Upper lobe of left lung (tissue), 4 donors: Measurements from ENCODE around the gene MPC1.

Source experiments
- CTCF ChIP-seq, 6 experiments: fragments of 450-650 bp in 4 of 6; fragments of 200-600 bp in 2 of 6; sonication (generic) in 2 of 6; IDR thresholded peaks; one replicate each; pipeline ENCODE4 v1.5.1; 2016 to 2019; ENCODE audit warnings: antibody characterized with exemption in 6 of 6
- EP300 ChIP-seq, 4 donors: sonication (generic); formaldehyde crosslinking; IDR thresholded peaks; one replicate each; pipeline ENCODE4 v1.5.1; 2017; ENCODE audit warnings: antibody characterized with exemption in 4 of 4, control low read depth in 2 of 4
- POLR2A ChIP-seq, 4 donors: fragments of 450-650 bp; IDR thresholded peaks; one replicate each; pipeline ENCODE4 v1.5.1; 2016 to 2017; ENCODE audit warnings: antibody characterized with exemption in 4 of 4, mild to moderate bottlenecking in 2 of 4
- POLR2AphosphoS5 ChIP-seq, 2 donors: sonication (generic); formaldehyde crosslinking; IDR thresholded peaks; one replicate each; pipeline ENCODE4 v1.5.1; 2017; ENCODE audit warnings: antibody characterized with exemption in 2 of 2

- no peak for TF ChIP-seq POLR2AphosphoS5 (IDR thresholded peaks at IDR 0.05)
- no peak for TF ChIP-seq POLR2A (IDR thresholded peaks at IDR 0.05)
- no peak for TF ChIP-seq CTCF (IDR thresholded peaks at IDR 0.05)
- TF ChIP-seq EP300 (IDR thresholded peaks at IDR 0.05), result no peak
Measured at GRCh38 chr6:166341977-166342348, 40.8 kb downstream of the MPC1 start.
